NCI-H446 (cell line): ENCODE data around the gene EPS8L2.

Source experiments
- DNase-seq, 2 experiments: peaks; one replicate each; lab custom pipeline; 2025; lab: John Stamatoyannopoulos, UW

EPS8L2 gene

GRCh38 chr11:762421-763072 lies 56.5 kb downstream of the EPS8L2 start:
- DNase-seq: peak in 1 of 2 experiments; percentile 48

GRCh38 chr11:763073-763463 lies 57.0 kb downstream of the EPS8L2 start:
- no peak for DNase-seq

GRCh38 chr11:763549-764321 lies 57.7 kb downstream of the EPS8L2 start:
- no peak for DNase-seq

DNA sequence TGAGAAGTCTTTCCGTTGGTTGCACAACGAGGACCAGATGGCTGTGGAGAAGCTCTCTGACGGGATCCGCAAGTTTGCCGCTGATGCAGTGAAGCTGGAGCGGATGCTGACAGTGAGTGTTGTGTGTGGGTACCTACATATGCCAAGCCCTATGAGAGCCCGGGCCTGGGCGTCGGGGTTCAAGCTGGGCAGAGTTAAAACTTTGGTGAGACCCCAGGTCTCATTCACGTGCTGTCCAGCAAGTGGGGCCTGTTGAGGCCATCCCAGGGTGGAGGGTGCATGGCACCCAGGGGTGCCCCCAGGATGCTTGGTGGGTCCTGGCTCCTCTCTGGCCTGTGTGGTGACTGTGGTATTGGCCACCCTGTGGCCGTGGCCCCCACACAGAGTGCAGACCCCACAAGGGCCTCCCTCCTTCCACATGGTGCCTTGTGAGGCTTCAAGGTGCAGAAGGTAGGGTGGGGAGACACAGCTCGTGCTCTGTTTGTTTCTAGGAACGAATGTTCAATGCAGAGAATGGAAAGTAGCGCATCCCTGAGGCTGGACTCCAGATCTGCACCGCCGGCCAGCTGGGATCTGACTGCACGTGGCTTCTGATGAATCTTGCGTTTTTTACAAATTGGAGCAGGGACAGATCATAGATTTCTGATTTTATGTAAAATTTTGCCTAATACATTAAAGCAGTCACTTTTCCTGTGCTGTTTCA lies 58.4 kb downstream of the EPS8L2 start:
- DNase-seq: no peak

DNA sequence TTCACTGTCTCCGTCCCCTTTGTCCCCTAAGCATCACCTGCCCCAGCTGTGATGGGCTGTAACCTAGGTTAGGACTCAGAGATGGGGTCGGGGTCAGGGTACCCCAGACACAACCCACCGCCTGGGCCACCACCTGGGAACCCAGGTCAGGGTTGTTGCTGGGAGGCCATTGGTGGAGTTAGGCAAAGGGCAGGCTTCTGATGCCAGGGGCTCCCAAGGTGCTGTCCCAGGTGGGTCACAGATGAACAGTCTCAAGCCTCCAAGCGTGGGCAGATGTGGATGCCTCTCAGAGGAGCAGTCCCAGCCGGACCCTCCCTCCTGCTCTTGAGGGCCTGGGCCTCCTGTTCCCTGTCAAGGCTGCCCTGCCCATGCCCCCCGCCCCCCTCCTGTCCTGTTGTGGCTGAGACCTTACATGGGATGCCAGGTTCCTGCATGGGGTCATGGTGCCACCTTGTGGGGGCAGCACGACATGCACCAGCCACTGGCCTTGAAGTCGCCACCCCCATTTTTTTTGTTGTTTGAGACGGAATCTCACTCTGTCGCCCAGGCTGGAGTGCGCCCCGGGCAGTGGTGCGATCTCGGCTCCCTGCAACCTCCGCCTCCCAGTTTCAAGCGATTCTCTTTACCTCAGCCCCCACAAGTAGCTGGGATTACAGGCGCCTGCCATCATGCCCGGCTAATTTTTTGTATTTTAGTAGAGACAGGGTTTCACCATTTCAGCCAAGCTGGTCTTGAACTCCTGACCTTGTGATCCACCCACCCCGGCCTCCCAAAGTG lies 59.2 kb downstream of the EPS8L2 start:
- DNase-seq: peak in 1 of 2 experiments; percentile 38

GRCh38 chr11:765802-766091 lies 59.7 kb downstream of the EPS8L2 start:
- DNase-seq: no peak

GRCh38 chr11:766106-766935 lies 60.3 kb downstream of the EPS8L2 start:
- no peak for DNase-seq

- DNase-seq: no peak
These were observed 60.8 kb downstream of the EPS8L2 start for GRCh38 chr11:766936-767210.

GRCh38 chr11:767238-767637 lies 61.2 kb downstream of the EPS8L2 start:
- no peak for DNase-seq

DNA sequence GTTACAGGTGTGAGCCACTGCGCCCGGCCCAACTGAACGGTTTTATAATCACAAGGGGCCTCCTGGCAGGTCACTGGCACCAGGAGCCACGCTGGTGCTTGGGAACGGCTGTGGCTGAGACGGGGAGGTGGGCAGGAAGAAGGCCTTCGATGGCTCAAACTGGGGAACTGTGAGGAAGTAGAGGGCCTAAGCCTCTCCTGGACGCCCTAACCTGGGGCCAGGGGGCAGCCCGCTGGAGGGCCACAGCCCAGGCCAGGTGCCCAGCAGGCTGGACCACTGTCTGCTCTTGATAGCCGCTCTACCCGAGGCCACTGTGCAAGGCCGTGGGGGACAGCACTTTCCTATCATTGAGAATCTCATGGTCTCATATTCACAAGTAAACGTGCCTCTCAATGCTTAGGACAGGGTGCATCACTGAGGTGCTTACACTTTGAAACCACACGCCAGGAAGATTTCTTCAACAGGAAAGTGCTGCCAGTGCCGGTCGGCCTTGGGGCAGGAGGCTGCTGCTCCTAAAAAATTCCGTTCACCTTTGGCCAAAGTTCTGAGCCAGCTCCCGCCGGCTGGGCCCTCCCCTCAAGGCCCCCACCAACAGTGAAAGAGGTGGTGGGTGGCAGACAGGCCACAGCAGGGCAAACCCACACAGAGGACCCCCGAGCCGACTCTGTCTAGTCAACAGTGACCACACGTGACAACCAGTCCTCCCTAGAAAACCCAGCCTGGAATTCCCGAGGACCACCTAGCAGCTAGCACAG lies 64.0 kb downstream of the EPS8L2 start:
- DNase-seq: no peak

DNA sequence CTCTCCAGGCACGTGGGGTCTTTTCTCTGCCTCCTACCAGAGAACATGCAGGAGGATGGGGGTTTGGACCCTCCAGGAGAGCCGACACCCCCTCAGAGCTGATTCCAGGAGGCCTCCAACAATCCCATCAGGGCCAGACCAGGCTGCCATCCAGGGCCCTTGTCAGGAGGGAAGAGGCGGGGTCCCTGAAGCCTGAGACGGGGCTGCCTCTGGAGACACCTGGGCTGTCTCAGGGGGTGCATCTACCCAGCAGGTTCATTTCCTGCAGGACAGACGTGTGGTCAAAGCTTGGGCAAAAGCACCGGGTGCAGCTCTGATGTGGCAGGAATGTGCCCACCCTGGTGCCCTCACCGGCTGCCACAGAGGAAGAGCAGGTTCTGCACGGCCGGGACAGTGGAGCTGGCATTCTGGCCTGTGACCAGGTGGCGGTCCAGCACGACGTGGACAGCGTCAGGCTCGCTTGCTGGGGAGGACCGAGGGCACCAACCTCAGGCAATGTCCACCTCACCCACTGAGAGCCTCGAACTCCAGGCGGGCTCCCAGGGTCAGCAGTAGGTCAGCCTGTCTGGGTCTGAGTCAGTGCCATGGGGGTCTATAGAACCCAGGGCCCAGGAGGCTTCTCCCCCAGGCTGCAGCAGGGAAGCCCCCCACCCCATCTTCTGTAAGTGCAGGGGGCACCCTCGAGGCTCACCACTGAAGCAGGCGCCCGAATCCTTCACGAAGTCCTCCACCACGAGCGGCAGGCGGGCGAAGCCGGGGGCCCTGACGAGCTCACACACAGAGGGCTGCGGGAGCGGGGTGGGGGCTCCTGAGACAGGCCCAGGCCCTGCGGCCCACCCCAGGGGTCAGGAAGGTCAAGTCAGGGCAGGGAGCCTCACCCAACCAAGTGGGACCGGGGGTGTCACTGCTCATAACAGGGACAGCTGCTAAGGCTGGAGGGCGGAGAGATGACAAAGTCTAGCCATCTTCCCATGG lies 64.9 kb downstream of the EPS8L2 start:
- DNase-seq: no peak

GRCh38 chr11:771617-772204 lies 65.7 kb downstream of the EPS8L2 start:
- no peak for DNase-seq

DNA sequence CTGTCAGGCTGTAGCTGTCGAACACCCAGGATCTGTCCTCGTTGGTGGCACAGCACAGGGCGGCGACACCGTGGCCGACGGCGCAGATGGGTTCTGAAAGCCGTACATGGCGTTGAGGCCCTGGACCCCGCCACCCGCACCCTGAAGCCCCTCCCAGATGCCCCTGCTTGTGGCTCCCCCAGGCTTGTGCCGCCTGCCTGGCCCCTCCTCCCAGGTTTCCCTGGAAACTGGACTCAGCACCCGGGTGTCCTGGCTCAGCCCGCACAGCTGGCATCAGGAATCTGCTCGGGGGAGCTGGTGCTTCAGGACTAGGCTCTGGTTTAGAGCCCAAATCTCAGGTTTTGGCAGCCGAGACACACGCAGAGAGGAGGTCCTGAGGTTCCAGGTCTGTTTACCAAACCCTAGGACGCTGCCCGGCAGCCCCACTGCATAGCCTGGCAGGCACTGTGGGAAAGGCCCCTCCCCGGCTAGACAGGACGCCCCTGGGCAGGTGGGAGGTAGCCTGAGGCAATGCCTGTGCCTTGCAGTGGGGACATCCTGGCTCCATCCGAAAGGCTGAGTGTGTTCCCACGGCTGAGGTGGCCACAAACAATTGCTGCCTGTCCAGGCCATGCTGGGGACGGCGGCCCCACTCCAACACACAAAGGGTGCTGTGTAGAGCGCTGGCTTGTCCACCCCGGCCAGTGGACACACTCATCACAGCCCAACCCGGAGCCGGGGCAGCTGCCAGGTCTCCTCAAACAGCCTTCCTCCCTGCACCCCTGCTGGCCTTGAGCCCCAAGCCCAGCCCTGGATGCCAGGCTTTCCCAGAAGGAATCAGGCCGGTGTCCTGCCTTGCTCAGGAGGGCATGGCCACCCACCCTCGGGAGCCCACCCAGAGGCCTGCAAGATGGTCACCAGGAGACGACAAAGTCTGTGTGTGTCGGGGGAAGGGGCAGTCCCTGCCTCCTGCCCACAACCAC lies 66.7 kb downstream of the EPS8L2 start:
- no peak for DNase-seq

DNA sequence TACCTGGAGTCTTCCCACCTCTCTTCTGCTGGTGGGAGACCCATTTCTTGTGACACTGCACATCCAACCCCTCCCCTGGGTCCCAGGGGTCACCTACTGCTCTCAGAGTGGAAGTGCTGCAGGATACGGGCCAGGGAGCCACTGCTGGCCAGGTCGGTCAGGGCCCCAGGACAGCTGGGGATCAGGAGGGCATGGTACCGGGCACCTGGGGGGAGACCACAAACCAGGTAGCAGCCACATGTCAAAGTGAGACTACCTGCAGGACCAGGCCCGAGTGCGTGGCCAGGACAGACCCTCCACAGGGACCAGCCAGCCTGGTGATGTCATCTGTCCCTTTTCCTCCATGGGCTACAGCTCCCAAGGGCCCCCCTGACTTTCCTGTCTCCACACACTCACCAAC lies 67.4 kb downstream of the EPS8L2 start:
- no peak for DNase-seq

DNA sequence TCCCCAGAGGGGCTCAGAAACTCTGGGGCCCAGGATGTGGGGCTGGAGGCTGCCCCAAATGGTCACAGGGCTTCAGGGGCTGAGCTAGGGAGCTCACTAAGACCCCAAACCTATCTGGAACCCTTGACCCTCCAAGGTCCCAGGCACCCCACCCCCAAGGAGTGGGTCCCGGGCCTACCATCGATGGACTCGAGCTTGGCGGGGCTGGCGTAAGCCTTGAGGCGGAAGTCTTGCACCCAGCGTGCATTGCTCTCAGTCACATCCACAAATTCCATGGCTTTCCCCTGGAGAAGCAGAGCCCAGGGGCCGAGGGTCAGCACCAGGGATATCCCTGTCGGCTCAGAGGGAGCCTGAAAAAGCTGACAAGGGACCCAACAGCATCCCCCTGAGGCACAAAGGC lies 67.8 kb downstream of the EPS8L2 start:
- no peak for DNase-seq

DNA sequence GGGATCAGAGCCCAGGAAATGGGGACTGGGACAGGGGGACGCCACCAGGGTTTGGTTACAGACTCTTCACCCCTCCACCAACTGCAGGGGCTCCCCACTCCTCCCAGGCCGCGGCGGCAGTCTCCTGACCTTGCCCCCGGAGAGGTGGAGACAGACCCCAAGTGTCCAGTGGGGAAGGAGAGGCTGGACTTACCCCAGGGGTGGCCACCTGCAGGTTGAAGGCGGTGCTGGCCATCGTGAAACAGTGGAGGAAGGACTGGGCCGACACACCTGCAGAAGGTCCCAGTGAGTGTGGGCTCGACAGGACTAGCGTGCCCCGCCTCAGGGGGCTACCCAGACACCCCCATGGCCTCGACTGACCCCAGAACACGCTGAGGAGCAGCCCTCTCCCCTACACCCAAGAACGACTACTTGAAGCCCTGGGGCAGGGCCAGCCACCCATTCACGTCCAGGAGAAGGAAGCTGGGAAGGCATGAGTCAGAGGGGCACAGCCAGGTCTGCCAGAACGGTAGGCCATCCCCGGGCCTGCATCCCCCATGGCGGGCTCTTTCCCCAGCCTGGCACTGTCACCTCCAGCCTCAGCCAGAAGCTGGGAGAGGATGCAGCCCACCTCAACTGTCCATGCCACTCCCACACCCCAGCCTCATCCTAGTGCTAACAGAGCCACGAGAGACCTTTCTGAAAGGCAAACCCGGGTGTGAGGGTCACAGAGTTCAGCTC lies 69.0 kb downstream of the EPS8L2 start:
- DNase-seq: no peak

GRCh38 chr11:776263-776560 lies 70.2 kb downstream of the EPS8L2 start:
- no peak for DNase-seq
